Activated CD4-positive, alpha-beta T cell treated with anti-CD3 and anti-CD28 coated beads, Interleukin-2, amount 10 ng/mL, durations not matched to agents 7 days and 5 days (primary cell): Measurements from ENCODE around the gene APH1B. TPM values are rescaled to one million over a fixed set of nuclear protein-coding genes. Genes with fewer than 3 reads are reported as not detected.

ENCODE experiments used
- CTCF ChIA-PET: fragments of 350-600 bp; sonication (Branson Sonifier 250); formaldehyde crosslinking; loops from one replicate; lab custom pipeline; 2021; ENCODE audit warnings: antibody characterized with exemption; lab: Charles Lee
- POLR2A ChIA-PET: fragments of 350-600 bp; sonication (Branson Sonifier 250); formaldehyde crosslinking; loops from one replicate; lab custom pipeline; 2021; ENCODE audit warnings: antibody characterized with exemption; lab: Charles Lee
- DNase-seq: peaks from one replicate; pipeline ENCODE4 v3.0.0-alpha.2; 2020
- H3K27ac Mint-ChIP-seq: one replicate; pipeline ENCODE4 v1.8.0; 2021; ENCODE audit warnings: mild to moderate bottlenecking, moderate library complexity, mixed read lengths
- H3K27me3 Mint-ChIP-seq: one replicate; pipeline ENCODE4 v1.8.0; 2021; ENCODE audit warnings: mixed read lengths
- H3K36me3 Mint-ChIP-seq: one replicate; pipeline ENCODE4 v1.8.0; 2021; ENCODE audit warnings: low read depth, mixed read lengths
- H3K4me1 Mint-ChIP-seq: one replicate; pipeline ENCODE4 v1.8.0; 2021; ENCODE audit warnings: mixed read lengths
- H3K4me3 Mint-ChIP-seq: one replicate; pipeline ENCODE4 v1.8.0; 2021; ENCODE audit warnings: mild to moderate bottlenecking, moderate library complexity, mixed read lengths
- H3K9me3 Mint-ChIP-seq: one replicate; pipeline ENCODE4 v1.8.0; 2021; ENCODE audit warnings: mixed read lengths
- total RNA-seq, 2 experiments: library from RNA; stranded (reverse); gene quantifications; one replicate each; pipeline ENCODE4 v1.2.3, GENCODE V29; 2021

APH1B gene
- total RNA-seq, 2 experiments from 2014 or later, result 7.3 to 9.1 TPM

DNA sequence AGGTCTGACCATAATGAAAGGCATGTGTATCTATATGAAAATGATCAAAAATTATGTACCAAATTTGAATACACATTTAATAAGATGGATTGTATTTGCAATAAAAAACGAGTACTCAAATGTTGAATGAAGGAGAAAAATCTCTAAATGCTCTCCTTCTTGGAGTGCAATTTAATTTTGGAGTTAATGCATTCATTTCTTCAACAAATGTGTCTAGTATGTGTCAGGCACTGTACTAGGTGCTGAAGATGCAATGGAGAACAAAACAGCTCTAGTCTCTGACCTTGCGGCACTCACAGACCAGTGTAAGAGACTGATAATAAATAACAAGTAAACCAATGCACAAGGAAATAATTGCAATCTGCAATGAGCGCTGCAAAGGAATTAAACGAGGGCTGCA lies 75.4 kb downstream of the APH1B start:
- no peak for DNase-seq
- ChIA-PET CTCF (no interaction called here), POLR2A (no interaction called here)
- H3K4me3 Mint-ChIP-seq, result no peak overlapping the region
- H3K36me3 Mint-ChIP-seq, result no peaks in the 10 kb centered on the region
- no peak overlapping the region for H3K27ac Mint-ChIP-seq
- H3K9me3 Mint-ChIP-seq, result no peaks in the 10 kb centered on the region
- H3K27me3 Mint-ChIP-seq, result no peaks in the 10 kb centered on the region
- no peaks in the 10 kb centered on the region for H3K4me1 Mint-ChIP-seq

DNA sequence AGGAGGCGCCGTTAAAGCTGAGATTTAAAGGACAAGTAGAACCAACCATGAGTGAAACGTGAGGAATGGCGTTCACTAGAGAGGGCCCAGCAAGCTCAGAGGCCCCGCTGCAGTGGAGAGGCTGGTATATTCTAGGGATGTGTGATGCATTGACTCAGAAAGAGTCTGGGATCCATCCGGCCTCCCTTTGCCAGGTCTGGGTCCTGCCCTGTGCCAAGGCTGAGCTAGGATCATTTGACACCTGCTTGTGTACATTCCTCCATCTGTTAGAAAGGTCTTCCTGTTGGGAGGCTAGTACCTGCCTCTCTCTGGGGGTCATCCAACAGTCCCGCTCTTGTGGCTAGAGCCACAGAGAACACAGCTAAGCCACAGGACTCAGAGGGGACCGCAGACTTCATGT lies 75.9 kb downstream of the APH1B start:
- Mint-ChIP-seq H3K4me3 (no peak overlapping the region), H3K9me3 (no peaks in the 10 kb centered on the region), H3K27ac (no peak overlapping the region), H3K27me3 (peaks cover 3% of the 10 kb centered on the region), H3K4me1 (no peaks in the 10 kb centered on the region), H3K36me3 (no peaks in the 10 kb centered on the region)
- no peak for DNase-seq
- CTCF ChIA-PET, result no interaction called here
- POLR2A ChIA-PET, result no interaction called here

DNA sequence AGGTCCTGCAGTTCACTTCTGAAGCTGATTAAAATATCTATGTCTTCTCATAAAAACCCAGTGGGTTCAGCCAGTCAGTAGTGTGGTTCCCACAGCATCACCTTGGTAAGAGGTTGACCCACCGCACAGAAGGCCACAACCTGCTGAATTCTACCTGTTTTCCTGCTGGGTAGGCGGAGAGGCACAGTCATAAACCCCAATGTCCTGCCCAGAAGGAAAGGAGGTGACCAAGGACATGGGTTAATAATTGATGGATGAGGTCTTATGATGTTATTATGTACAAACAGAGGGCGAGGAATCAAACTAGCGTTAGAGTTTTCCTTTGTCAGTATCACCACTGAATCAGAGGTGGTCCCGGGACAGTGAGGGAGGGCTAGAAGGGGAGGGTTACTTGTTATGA lies 76.5 kb downstream of the APH1B start:
- ChIA-PET POLR2A (no interaction called here), CTCF (no interaction called here)
- DNase-seq, result no peak
- no peaks in the 10 kb centered on the region for H3K9me3 Mint-ChIP-seq
- H3K27me3 Mint-ChIP-seq, result peaks cover 3% of the 10 kb centered on the region
- no peaks in the 10 kb centered on the region for H3K4me1 Mint-ChIP-seq
- H3K4me3 Mint-ChIP-seq, result no peak overlapping the region
- H3K36me3 Mint-ChIP-seq, result no peaks in the 10 kb centered on the region
- H3K27ac Mint-ChIP-seq, result no peak overlapping the region

DNA sequence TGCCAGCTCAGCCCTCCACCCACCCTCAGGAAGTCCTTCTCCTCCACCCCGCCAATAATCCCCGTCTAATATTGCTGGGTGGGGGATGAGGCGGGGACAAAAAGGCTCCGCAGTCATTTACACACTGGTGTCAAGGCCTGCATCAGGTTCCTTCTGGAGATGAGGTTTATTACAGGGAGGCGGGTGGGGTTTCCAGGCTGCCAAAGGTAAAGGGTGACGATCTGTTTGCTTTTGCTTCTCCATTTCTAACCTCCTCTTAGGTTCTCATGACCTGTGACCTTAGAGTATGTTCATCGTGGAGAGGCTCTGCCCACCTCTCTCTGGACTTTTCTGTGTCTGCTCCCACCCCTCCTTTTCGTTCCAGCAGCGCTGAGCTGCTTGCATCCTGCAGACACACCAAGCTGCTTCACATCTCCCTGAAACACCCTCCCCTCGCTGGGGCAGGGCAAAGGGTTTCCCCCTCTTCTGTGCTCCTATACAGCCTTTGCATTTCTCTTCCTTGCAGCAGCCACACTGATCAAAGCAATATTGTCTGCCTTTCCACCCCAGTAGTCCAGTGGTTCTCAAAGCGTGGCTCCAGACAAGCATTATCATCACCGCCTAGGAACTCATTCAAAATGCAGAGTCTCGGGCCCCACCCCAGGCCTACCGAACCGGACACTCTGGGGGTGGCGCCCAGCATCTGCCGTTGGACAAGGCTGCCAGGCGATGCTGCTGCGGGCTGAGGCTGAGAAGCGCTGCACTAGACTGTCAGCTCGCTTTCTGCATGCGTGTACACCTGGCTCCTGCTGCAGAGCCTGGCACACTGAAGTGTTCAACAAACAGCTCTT lies 77.6 kb downstream of the APH1B start:
- H3K9me3 Mint-ChIP-seq, result no peaks in the 10 kb centered on the region
- H3K27me3 Mint-ChIP-seq, result peaks cover 10% of the 10 kb centered on the region
- no peaks in the 10 kb centered on the region for H3K4me1 Mint-ChIP-seq
- DNase-seq, result no peak
- H3K4me3 Mint-ChIP-seq, result no peak overlapping the region
- no peaks in the 10 kb centered on the region for H3K36me3 Mint-ChIP-seq
- CTCF ChIA-PET, result interaction anchor here (0.6 to 1.0 kb wide), 2 partner anchors 15 to 25 kb away, joined by 3 read pairs; no protein-coding TSS in a partner anchor
- no peak overlapping the region for H3K27ac Mint-ChIP-seq
- POLR2A ChIA-PET, result no interaction called here

DNA sequence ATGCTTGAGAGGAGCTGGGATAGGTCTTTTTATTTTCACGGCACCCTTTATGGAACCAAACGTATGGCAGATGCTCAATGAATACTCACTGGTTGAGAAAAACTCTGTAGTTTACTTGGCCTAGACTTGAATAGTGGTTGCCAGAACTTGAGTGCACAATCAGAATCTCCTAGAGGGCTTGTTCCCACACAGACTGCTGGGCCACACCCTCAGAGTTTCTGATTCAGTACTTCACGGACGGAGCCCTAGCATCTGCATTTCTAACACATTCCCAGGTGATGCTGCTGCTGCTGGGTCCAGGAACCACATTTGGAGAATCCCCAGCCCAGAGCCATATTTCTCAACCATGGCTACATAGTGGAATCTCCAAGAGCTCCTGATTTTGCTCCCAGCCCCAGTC lies 79.7 kb downstream of the APH1B start:
- DNase-seq, result no peak

DNA sequence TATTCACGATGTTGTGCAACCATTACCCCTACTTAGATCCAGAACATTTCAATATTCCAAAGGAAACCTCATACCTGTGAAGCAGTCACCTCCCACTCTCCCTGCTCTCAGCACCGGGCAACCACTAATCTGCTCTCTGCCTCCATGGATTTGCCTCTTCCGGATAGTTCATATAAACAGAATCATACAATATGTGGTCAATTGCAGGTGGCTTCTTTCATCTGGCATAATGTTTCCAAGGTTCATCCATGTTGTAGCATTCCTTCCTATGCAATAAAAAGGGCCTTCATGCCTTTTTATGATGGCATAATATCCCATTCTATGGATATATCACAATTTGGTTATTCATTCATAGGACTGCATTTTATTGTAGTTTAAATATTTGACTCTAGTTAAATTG lies 80.3 kb downstream of the APH1B start:
- ChIA-PET POLR2A (no interaction called here), CTCF (interaction anchor here (1.2 to 1.5 kb wide), 2 partner anchors 14 to 18 kb away, joined by 3 read pairs; no protein-coding TSS in a partner anchor)
- no peak for DNase-seq
- H3K4me1 Mint-ChIP-seq, result no peaks in the 10 kb centered on the region
- no peak overlapping the region for H3K27ac Mint-ChIP-seq
- H3K9me3 Mint-ChIP-seq, result no peaks in the 10 kb centered on the region
- H3K4me3 Mint-ChIP-seq, result no peak overlapping the region
- H3K27me3 Mint-ChIP-seq, result peaks cover 13% of the 10 kb centered on the region
- H3K36me3 Mint-ChIP-seq, result no peaks in the 10 kb centered on the region

More for the DNA sequence above, 79.7 kb downstream of the APH1B start:
- Mint-ChIP-seq H3K27ac (no peak overlapping the region), H3K9me3 (no peaks in the 10 kb centered on the region), H3K27me3 (peaks cover 13% of the 10 kb centered on the region), H3K4me1 (no peaks in the 10 kb centered on the region), H3K36me3 (no peaks in the 10 kb centered on the region), H3K4me3 (no peak overlapping the region)
- POLR2A ChIA-PET, result no interaction called here
- CTCF ChIA-PET, result interaction anchor here (1.5 kb wide), 1 partner anchor 17 kb away, joined by 3 read pairs; no protein-coding TSS in a partner anchor

DNA sequence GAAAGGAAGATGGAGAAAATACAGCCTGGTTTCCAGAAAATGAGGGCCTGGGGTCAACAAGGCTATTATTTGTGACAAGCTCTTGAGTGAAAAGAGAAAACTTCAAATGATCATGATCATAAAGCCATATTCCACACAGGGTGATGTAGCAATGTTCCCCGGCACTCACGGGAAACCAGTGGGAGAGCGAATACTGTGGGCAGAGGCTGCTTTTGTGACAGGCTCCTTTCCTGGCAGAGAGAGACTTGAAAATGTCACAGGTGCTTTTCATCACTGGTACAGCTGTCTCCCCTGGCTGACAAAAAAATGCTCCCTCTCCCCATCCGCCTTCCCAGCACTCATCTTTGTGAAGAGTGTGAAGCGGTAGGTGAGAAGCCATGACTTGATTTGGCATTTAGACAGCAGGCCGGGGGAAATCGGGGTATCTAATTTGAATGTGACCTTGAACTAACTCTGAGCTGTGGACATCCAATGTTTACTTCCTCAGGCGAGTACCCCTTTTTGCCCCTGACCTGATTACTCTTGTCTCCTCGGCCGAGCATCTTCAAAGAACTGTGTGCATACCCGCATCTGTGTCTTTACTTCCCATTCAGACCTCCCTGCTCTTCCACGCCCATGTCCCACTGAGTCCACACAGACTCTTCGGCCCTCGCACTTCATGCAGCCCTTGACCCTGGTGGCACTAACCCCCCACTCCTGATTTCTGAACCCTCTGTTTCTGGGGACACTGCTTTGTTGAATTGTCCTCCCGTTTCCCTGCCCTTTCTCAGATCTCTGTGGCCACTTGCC lies 81.0 kb downstream of the APH1B start:
- POLR2A ChIA-PET, result no interaction called here

More for the DNA sequence above, 81.0 kb downstream of the APH1B start:
- Mint-ChIP-seq H3K9me3 (no peaks in the 10 kb centered on the region), H3K4me3 (no peak overlapping the region), H3K27me3 (peaks cover 13% of the 10 kb centered on the region), H3K4me1 (no peaks in the 10 kb centered on the region), H3K27ac (no peak overlapping the region), H3K36me3 (no peaks in the 10 kb centered on the region)
- CTCF ChIA-PET, result interaction anchor here (1.2 to 1.5 kb wide), 2 partner anchors 14 to 18 kb away, joined by 3 read pairs; no protein-coding TSS in a partner anchor
- DNase-seq, result no peak

Other genes starting within 250 kb of the APH1B start
- 1 to 10 TPM; 4.0 to 4.5 TPM for gene TPM1, start 234.9 kb upstream of the APH1B start, total RNA-seq
- 1 to 10 TPM; 6.9 to 7.9 TPM for gene LACTB, start 155.7 kb upstream of the APH1B start, total RNA-seq
- 100 to 1,000 TPM; 219 to 226 TPM for gene RPS27L, start 120.1 kb upstream of the APH1B start, total RNA-seq
- 100 to 1,000 TPM; 115 to 150 TPM for gene RAB8B, start 88.0 kb upstream of the APH1B start, total RNA-seq
- not detected for gene CA12, start 104.2 kb downstream of the APH1B start, total RNA-seq
- 10 to 100 TPM; 62.7 to 70.8 TPM for gene USP3, start 227.0 kb downstream of the APH1B start, total RNA-seq